SU-DHL-6 (cell line): ENCODE results near the gene SLC4A5.

Experiments
- EZH2phosphoT487 ChIP-seq: fragments of 200-600 bp; sonication (generic), shearing (Covaris generic); conservative IDR thresholded peaks from 2 replicates; pipeline ENCODE4 v1.6.1; 2018; ENCODE audit warnings: mild to moderate bottlenecking, antibody characterized with exemption, low read length, moderate library complexity, mixed read lengths
- TF ChIP-seq, protein P1 (sequence below): fragments of 200-600 bp; sonication (generic); IDR thresholded peaks from one replicate; pipeline ENCODE4 v1.5.1; 2017; ENCODE audit warnings: antibody characterized with exemption, mild to moderate bottlenecking, low read length, moderate library complexity; ENCODE audit not compliant: insufficient read depth, poor library complexity, severe bottlenecking

DNA sequence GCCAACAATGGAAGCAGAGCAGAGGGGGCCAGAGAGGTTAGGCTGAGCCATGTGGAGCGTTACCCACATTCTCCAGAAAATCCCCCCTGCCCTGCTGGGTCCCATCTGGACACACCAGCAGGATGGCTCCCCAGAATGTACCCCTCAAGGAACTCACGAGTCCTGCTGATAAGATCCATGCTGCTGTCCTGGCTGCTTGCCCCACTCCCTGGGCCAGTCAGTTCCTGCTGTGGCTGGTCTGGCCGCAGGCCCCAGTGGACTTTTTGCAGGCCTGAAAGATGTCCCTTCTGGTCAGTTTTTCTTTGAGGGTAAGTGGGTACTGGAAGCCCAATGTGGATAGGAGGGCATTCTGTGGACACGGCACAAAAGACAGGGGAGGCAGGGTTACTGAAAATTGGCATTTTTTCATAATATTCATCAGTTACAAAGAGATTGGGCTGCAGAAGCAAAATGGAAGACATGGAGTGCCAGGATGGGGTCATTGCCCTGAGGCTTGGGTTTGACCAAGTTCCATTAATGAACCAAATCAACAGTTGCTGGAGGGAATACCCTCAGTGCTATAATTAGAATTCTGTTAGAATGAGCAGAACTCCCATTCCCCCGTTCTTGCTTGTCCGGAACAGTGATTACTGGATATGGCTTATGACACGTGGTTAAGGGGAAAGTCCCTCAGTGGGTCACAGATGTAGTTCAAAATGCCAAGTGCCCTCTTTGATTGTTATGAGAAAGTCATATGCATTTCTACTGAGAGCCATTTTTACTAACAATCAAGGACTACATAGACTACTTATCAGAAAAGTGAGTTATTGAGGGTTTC, 38.7 kb downstream of the SLC4A5 start:
- no peak for TF ChIP-seq EZH2phosphoT487
- TF ChIP-seq, protein P1, sequence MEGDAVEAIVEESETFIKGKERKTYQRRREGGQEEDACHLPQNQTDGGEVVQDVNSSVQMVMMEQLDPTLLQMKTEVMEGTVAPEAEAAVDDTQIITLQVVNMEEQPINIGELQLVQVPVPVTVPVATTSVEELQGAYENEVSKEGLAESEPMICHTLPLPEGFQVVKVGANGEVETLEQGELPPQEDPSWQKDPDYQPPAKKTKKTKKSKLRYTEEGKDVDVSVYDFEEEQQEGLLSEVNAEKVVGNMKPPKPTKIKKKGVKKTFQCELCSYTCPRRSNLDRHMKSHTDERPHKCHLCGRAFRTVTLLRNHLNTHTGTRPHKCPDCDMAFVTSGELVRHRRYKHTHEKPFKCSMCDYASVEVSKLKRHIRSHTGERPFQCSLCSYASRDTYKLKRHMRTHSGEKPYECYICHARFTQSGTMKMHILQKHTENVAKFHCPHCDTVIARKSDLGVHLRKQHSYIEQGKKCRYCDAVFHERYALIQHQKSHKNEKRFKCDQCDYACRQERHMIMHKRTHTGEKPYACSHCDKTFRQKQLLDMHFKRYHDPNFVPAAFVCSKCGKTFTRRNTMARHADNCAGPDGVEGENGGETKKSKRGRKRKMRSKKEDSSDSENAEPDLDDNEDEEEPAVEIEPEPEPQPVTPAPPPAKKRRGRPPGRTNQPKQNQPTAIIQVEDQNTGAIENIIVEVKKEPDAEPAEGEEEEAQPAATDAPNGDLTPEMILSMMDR = no peak
